ENCODE results near the gene ZCCHC17. TPM values are rescaled to one million over a fixed set of nuclear protein-coding genes. Genes with fewer than 3 reads are reported as not detected.
A peak's percentile ranks its signal among the peaks of the same experiment; 100 is the strongest.

ZCCHC17 gene
- polyA plus RNA-seq, 1 experiment, result 72.9 TPM

DNA sequence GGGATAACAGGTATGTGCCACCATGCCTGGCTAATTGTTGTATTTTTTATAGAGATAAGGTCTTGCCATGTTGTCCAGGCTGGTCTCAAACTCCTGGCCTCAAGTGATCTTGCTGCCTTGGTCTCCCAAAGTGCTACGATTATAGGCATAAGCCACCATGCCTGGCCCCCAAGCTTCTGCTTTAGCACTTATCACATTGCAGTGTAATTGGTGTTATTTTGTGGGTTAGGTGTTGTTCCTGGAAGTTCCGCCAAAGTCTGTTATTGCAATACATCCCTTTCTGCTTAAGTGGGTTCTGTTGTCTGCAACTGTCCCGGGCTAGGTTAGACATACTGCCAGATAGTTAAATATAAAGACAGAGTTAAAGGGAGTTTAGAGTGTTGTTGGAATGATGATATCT is 3.4 kb downstream of the ZCCHC17 start:
- Histone ChIP-seq H3K4me3 (ENCODE audit: low read depth, low read length) (no peak overlapping the region), H3K27ac (ENCODE audit: low read depth, low read length) (no peak overlapping the region), H3K9me3 (ENCODE audit: control insufficient read depth, insufficient read depth, low read length) (no peaks in the 10 kb centered on the region), H3K27me3 (ENCODE audit: control insufficient read depth, insufficient read depth, low read length) (no peaks in the 10 kb centered on the region)
- TF ChIP-seq, protein P1, sequence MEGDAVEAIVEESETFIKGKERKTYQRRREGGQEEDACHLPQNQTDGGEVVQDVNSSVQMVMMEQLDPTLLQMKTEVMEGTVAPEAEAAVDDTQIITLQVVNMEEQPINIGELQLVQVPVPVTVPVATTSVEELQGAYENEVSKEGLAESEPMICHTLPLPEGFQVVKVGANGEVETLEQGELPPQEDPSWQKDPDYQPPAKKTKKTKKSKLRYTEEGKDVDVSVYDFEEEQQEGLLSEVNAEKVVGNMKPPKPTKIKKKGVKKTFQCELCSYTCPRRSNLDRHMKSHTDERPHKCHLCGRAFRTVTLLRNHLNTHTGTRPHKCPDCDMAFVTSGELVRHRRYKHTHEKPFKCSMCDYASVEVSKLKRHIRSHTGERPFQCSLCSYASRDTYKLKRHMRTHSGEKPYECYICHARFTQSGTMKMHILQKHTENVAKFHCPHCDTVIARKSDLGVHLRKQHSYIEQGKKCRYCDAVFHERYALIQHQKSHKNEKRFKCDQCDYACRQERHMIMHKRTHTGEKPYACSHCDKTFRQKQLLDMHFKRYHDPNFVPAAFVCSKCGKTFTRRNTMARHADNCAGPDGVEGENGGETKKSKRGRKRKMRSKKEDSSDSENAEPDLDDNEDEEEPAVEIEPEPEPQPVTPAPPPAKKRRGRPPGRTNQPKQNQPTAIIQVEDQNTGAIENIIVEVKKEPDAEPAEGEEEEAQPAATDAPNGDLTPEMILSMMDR (IDR thresholded peaks at IDR 0.05; ENCODE audit: low read depth, low read length), result no peak
- CTCF ChIA-PET, result interaction anchor here (0.7 kb wide), 1 partner anchor 117 kb away, joined by 3 read pairs; no protein-coding TSS in a partner anchor
- POLR2A ChIA-PET, result no interaction called here
- no peak for DNase-seq (ENCODE audit: low read depth, low spot score)

DNA sequence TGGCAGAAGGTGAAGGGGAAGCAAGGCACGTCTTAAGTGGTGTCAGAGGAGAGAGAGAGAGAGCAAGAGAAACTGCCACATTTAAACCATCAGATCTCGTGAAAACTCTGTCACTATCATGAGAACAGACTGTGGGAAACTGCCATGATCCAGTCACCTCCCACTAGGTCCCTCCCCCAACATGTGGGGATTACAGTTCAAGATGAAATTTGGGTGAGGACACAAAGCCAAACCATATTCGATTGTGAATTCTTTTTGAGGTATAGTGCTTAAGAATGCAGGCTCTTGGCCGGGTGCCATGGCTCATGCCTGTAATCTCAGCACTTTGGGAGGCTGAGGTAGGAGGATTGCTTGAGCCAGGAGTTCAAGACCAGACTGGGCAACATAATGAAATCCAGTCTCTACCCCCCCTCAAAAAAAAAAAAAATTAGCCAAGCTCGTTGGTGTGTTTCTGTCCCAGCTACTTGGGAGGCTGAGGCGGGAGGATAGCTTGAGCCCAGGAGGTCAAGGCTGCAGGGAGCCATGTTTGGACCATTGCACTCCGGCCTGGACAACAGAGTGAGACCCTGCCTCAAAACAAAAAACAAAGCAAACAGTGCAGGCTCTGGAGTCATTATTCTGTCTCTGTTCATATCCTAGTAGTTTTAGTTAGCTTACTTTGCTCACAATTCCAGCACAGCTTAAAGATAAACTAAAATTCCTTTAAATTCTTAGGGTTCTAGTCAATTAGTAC is 6.0 kb downstream of the ZCCHC17 start:
- TF ChIP-seq, protein P1 (IDR thresholded peaks at IDR 0.05; ENCODE audit: low read depth, low read length), result no peak
- H3K27me3 ChIP-seq (ENCODE audit: control insufficient read depth, insufficient read depth, low read length), result no peaks in the 10 kb centered on the region
- no peak for DNase-seq (ENCODE audit: low read depth, low spot score)
- H3K4me3 ChIP-seq (ENCODE audit: low read depth, low read length), result no peak overlapping the region
- H3K27ac ChIP-seq (ENCODE audit: low read depth, low read length), result no peak overlapping the region
- no peaks in the 10 kb centered on the region for H3K9me3 ChIP-seq (ENCODE audit: control insufficient read depth, insufficient read depth, low read length)
- ChIA-PET POLR2A (no interaction called here), CTCF (interaction anchor here (1.8 kb wide), 1 partner anchor 122 kb away, joined by 4 read pairs; no protein-coding TSS in a partner anchor)

DNA sequence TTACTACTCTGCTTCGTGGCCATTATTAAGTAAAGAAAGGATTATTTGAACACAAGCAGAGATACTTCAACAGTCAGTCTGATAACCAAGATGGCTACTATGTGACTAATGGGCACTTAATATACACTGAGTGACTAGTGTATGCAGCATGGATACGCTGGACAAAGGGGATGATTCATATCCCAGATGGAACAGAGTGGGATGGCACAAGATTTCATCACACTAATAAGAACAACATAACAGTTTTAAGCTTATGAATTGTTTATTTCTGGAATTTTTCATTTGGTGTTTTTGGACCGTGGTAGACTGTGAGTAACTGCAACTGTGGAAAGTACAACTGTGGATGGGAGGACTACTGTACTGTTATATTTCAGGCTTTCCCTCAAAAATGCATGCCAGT is 9.4 kb downstream of the ZCCHC17 start:
- POLR2A ChIA-PET, result interaction anchor here (0.5 to 2.0 kb wide), 2 partner anchors 9 to 108 kb away, joined by 11 to 22 read pairs; partner anchors contain the start of genes SNRNP40 and ZCCHC17
- CTCF ChIA-PET, result interaction anchor here (1.1 to 1.8 kb wide), 3 partner anchors 10 to 117 kb away, joined by 3 to 5 read pairs (median 3); partner anchors contain the start of genes SNRNP40 and ZCCHC17
- TF ChIP-seq, protein P1 (IDR thresholded peaks at IDR 0.05; ENCODE audit: low read depth, low read length), result no peak
- Histone ChIP-seq H3K27ac (ENCODE audit: low read depth, low read length) (peak overlapping the region; percentile 83), H3K9me3 (ENCODE audit: control insufficient read depth, insufficient read depth, low read length) (no peaks in the 10 kb centered on the region), H3K27me3 (ENCODE audit: control insufficient read depth, insufficient read depth, low read length) (no peaks in the 10 kb centered on the region), H3K4me3 (ENCODE audit: low read depth, low read length) (no peak overlapping the region)
- DNase-seq (ENCODE audit: low read depth, low spot score), result peak; percentile 92

DNA sequence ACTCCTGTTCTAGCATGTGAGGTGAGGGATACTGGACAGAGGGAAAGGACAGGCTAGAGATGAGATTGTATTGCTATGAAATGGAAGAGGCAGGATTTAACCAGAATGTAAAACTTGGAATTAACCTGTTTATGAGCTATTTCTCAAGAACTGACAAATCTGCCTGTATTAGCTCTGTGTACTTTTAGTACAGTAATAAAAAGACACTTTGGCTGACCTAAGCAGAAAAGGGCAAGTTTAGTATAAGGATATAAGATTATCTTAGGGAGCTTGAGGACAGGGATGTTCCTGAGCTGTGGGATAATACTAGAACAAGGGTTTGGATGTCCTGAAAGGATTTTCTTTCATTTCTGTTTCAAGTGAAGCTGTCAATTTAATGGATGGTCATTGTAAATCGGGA is 11.2 kb downstream of the ZCCHC17 start:
- CTCF ChIA-PET, result interaction anchor here (1.5 to 1.9 kb wide), 2 partner anchors 89 to 241 kb away, joined by 4 read pairs; no protein-coding TSS in a partner anchor
- Histone ChIP-seq H3K9me3 (ENCODE audit: control insufficient read depth, insufficient read depth, low read length) (no peaks in the 10 kb centered on the region), H3K4me3 (ENCODE audit: low read depth, low read length) (no peak overlapping the region), H3K27me3 (ENCODE audit: control insufficient read depth, insufficient read depth, low read length) (no peaks in the 10 kb centered on the region), H3K27ac (ENCODE audit: low read depth, low read length) (no peak overlapping the region)
- DNase-seq (ENCODE audit: low read depth, low spot score), result no peak
- TF ChIP-seq, protein P1 (IDR thresholded peaks at IDR 0.05; ENCODE audit: low read depth, low read length), result no peak
- POLR2A ChIA-PET, result interaction anchor here (0.6 kb wide), 1 partner anchor 110 kb away, joined by 4 read pairs; no protein-coding TSS in a partner anchor

DNA sequence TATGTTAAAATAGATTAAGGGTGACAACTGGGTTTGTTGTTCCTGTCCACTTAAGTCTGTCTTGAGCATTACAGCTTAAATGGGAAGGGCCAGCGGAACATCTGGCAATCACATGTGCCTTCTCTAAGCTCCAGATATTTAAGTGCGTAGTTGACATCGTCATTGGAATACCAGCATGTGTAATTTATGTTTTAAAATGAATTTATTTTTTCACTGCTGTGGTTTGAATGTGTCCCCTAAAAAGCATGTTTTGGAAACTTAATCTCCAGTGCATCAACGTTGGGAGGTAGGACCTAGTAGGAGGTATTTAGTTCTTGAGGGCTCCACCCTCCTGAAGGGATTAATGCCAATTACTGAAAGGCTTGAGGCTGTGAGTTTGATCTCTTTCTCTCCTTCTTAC is 13.4 kb downstream of the ZCCHC17 start:
- CTCF ChIA-PET, result no interaction called here
- no peak overlapping the region for H3K27ac ChIP-seq (ENCODE audit: low read depth, low read length)
- H3K9me3 ChIP-seq (ENCODE audit: control insufficient read depth, insufficient read depth, low read length), result no peaks in the 10 kb centered on the region
- DNase-seq (ENCODE audit: low read depth, low spot score), result no peak
- POLR2A ChIA-PET, result no interaction called here
- TF ChIP-seq, protein P1 (IDR thresholded peaks at IDR 0.05; ENCODE audit: low read depth, low read length), result no peak
- H3K27me3 ChIP-seq (ENCODE audit: control insufficient read depth, insufficient read depth, low read length), result no peaks in the 10 kb centered on the region
- no peak overlapping the region for H3K4me3 ChIP-seq (ENCODE audit: low read depth, low read length)
